Colonic mucosa (tissue), 4 donors: ENCODE data around the gene RAPGEFL1. TPM values are rescaled to one million over a fixed set of nuclear protein-coding genes. Genes with fewer than 3 reads are reported as not detected.
"Not testable (repeated sequence)": the region's sequence is repeated elsewhere in the genome, so short reads cannot be mapped to it uniquely, and the experiment has no call there.

Experiments
- DNase-seq: peaks from one replicate; pipeline ENCODE4 v3.0.0-alpha.2; 2020
- H3K27ac ChIP-seq: fragments of 200-600 bp; one replicate; pipeline ENCODE4 v1.8.0; 2021
- H3K27me3 ChIP-seq: fragments of 200-600 bp; one replicate; pipeline ENCODE4 v1.8.0; 2021
- H3K36me3 ChIP-seq: fragments of 200-600 bp; one replicate; pipeline ENCODE4 v1.8.0; 2021
- H3K4me1 ChIP-seq: fragments of 200-600 bp; one replicate; pipeline ENCODE4 v1.8.0; 2021; ENCODE audit warnings: mild to moderate bottlenecking
- H3K4me3 ChIP-seq: fragments of 200-600 bp; one replicate; pipeline ENCODE4 v1.8.0; 2021
- H3K9ac ChIP-seq, 2 donors: one replicate each; pipeline ENCODE4 v1.7.0; 2013; ENCODE audit warnings: control low read depth in 2 of 2, low read depth in 2 of 2, low read length in 2 of 2
- H3K9me3 ChIP-seq: fragments of 200-600 bp; one replicate; pipeline ENCODE4 v1.8.0; 2021
- intact Hi-C: fragments of 100-400 bp; cut with DNase I; formaldehyde crosslinking; loops from one replicate; pipeline ENCODE4 v1.14.1; 2022
- total RNA-seq, 2 donors: library from RNA; stranded (reverse); fragmentation: NEBNext Ultra II Directional in 1 of 2; extraction: Animal tissue kit (Norgen Biotek cat#: 25700) in 1 of 2; gene quantifications; one replicate each; pipeline ENCODE4 v1.2.1, GENCODE V29; 2021
- TF ChIP-seq, protein P1 (sequence below): fragments of 200-600 bp; IDR thresholded peaks from one replicate; pipeline ENCODE4 v1.8.0; 2022; ENCODE audit warnings: antibody characterized with exemption, mild to moderate bottlenecking
- donor health status: healthy.
- donor health status: DM: no; HTN: no; CAD: no.
- donor health status: DM: no; HTN: no; CAD: no.

RAPGEFL1 gene
- total RNA-seq, 2 donors from 2014 or later: 98.2 to 108 TPM

DNA sequence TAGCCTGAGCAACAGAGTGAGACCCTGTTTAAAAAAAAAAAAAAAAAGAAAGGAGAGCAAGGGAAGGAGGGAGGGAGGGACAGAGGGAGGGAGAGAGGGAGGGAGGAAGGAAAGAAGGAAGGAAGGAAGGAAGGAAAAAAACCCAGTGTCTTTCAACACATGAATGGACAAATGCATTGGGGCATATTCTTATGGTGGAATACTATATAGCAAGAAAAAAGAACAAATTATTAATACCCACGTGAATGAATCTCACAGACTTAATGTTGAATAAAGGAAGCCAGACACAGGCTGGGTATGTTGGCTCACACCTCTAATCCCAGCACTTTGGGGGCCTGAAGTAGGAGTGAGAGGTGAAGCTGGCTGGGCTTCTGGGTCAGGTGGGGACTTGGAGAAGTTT is 20.3 kb downstream of the RAPGEFL1 start:
- H3K9ac ChIP-seq: no peak overlapping the region
- no peak for DNase-seq
- intact Hi-C loops: no loop called here
- TF ChIP-seq, protein P1, sequence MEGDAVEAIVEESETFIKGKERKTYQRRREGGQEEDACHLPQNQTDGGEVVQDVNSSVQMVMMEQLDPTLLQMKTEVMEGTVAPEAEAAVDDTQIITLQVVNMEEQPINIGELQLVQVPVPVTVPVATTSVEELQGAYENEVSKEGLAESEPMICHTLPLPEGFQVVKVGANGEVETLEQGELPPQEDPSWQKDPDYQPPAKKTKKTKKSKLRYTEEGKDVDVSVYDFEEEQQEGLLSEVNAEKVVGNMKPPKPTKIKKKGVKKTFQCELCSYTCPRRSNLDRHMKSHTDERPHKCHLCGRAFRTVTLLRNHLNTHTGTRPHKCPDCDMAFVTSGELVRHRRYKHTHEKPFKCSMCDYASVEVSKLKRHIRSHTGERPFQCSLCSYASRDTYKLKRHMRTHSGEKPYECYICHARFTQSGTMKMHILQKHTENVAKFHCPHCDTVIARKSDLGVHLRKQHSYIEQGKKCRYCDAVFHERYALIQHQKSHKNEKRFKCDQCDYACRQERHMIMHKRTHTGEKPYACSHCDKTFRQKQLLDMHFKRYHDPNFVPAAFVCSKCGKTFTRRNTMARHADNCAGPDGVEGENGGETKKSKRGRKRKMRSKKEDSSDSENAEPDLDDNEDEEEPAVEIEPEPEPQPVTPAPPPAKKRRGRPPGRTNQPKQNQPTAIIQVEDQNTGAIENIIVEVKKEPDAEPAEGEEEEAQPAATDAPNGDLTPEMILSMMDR: no peak
- H3K4me1 ChIP-seq: no peaks in the 10 kb centered on the region
- H3K4me3 ChIP-seq: no peak overlapping the region
- no peaks in the 10 kb centered on the region for H3K36me3 ChIP-seq
- H3K9me3 ChIP-seq: no peaks in the 10 kb centered on the region
- no peak overlapping the region for H3K27ac ChIP-seq
- no peaks in the 10 kb centered on the region for H3K27me3 ChIP-seq

DNA sequence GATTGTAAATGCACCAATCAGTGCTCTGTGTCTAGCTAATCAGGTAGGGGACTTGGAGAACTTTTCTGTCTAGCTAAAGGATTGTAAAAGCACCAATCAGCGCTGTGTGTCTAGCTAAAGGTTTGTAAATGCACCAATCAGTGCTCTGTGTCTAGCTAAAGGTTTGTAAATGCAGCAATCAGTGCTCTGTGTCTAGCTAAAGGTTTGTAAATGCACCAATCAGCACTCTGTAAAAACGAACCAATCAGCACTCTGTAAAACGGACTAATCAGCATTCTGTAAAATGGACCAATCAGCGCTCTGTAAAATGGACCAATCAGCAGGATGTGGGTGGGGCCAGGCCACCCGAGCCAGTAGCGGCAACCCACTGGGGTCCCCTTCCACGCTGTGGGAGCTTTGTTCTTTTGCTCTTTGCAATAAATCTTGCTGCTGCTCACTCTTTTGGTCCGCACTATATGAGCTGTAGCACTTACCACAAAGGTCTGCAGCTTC is 20.7 kb downstream of the RAPGEFL1 start:
- H3K4me1 ChIP-seq, intact Hi-C loops, H3K4me3 ChIP-seq, H3K27me3 ChIP-seq, H3K27ac ChIP-seq, H3K9me3 ChIP-seq, H3K9ac ChIP-seq, H3K36me3 ChIP-seq, DNase-seq: not testable (repeated sequence)

DNA sequence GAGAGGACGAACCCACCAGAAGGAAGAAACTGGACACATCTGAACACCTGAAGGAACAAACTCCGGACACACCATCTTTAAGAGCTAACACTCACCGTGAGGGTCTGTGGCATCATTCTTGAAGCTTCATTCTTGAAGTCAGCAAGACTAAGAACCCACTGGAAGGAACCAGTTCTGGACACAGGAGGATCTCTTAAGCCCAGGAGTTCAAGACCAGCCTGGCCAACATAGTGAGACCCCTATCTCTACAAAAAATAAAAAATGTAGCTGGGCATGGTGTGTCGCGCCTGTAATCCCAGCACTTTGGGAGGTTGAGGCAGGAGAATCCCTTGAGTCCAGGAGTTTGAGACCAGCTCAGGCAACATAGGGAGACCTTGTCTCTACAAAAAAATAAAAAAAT is 21.3 kb downstream of the RAPGEFL1 start:
- intact Hi-C loops: no loop called here
- H3K36me3 ChIP-seq: no peaks in the 10 kb centered on the region
- no peak overlapping the region for H3K9ac ChIP-seq
- no peaks in the 10 kb centered on the region for H3K9me3 ChIP-seq
- no peaks in the 10 kb centered on the region for H3K4me1 ChIP-seq
- H3K27me3 ChIP-seq: no peaks in the 10 kb centered on the region
- no peak overlapping the region for H3K27ac ChIP-seq
- no peak for DNase-seq
- TF ChIP-seq, protein P1: no peak
- no peak overlapping the region for H3K4me3 ChIP-seq

DNA sequence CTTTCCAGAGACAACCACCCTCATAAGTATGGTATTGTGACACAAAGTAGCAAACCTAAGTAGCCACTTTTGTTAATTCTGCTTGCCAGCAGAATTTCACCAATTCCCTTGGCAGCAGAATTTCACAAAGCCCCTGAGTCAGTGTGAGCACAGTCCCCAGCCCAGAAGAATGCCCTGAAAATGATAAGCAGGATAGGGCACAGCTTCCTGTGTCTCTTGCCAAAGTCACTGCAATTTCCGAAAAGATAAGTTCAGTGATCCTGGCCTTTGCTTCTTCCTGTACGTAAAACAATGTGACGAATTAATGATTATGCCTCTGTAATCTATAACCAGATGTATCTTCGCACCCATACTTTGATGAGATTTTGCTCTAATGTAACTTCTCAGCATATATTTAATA is 25.9 kb downstream of the RAPGEFL1 start:
- Histone ChIP-seq H3K27me3 (no peaks in the 10 kb centered on the region), H3K4me1 (no peaks in the 10 kb centered on the region), H3K36me3 (no peaks in the 10 kb centered on the region), H3K27ac (no peak overlapping the region), H3K9ac (peak overlapping the region in 1 of 2 donors; percentile 21), H3K4me3 (no peak overlapping the region), H3K9me3 (no peaks in the 10 kb centered on the region)
- TF ChIP-seq, protein P1: no peak
- intact Hi-C loops: loop anchor here (2.0 kb wide), 1 partner anchor 88 kb away; no protein-coding TSS in a partner anchor
- no peak for DNase-seq

DNA sequence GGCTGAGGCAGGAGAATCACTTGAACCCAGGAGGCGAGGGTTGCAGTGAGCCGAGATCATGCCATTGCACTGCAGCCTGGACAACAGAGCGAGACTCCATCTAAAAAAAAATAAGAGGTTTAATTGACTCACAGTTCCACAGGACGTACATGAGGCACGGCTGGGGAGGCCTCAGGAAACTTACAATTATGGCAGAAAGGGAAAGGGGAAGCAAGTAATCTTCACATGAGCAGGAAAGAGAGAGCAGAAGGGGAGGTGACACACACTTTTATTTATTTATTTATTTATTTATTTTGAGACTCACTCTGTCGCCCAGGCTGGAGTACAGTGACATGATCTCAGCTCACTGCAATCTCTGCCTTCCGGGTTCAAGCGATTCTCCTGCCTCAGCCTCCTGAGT is 28.9 kb downstream of the RAPGEFL1 start:
- intact Hi-C loops, H3K9ac ChIP-seq, H3K27ac ChIP-seq, H3K27me3 ChIP-seq, H3K4me3 ChIP-seq, H3K36me3 ChIP-seq, H3K9me3 ChIP-seq, H3K4me1 ChIP-seq, DNase-seq: not testable (repeated sequence)

GRCh38 chr17:40209404-40210093 is 32.3 kb downstream of the RAPGEFL1 start:
- Histone ChIP-seq H3K9me3 (no peaks in the 10 kb centered on the region), H3K9ac (no peak overlapping the region), H3K4me3 (no peak overlapping the region), H3K27ac (no peak overlapping the region), H3K27me3 (no peaks in the 10 kb centered on the region), H3K4me1 (no peaks in the 10 kb centered on the region), H3K36me3 (no peaks in the 10 kb centered on the region)
- DNase-seq: no peak
- TF ChIP-seq, protein P1: no peak
- intact Hi-C loops: no loop called here

DNA sequence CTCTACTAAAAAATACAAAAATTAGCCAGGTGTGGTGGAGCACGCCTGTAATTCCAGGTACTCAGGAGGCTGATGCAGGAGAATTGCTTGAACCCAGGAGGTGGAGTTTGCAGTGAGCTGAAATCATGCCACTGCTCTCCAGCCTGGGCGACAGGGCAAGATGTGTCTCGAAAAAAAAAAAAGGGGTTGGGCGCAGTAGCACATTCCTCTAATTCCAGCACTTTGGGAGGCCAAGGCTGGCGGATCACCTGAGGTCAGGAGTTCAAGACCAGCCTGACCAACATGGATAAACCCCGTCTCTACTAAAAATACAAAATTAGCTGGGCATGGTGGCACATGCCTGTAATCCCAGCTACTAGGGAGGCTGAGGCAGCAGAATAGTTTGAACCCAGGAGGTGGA is 36.6 kb downstream of the RAPGEFL1 start:
- H3K36me3 ChIP-seq, H3K9ac ChIP-seq, H3K4me1 ChIP-seq, intact Hi-C loops, H3K4me3 ChIP-seq, H3K27ac ChIP-seq, H3K9me3 ChIP-seq, DNase-seq, H3K27me3 ChIP-seq: not testable (repeated sequence)
